Kidney epithelial cell (primary cell): ENCODE measurements around the gene ERC1. TPM values are rescaled to one million over a fixed set of nuclear protein-coding genes. Genes with fewer than 3 reads are reported as not detected.

Source experiments
- DNase-seq: peaks from one replicate; pipeline ENCODE4 v3.0.0-alpha.2; 2010; ENCODE audit warnings: low read depth
- H3K27me3 ChIP-seq: 2 replicates; pipeline ENCODE4 v1.6.0; 2011; ENCODE audit warnings: low read length; ENCODE audit not compliant: control insufficient read depth, insufficient read depth
- H3K36me3 ChIP-seq: 2 replicates; pipeline ENCODE4 v1.5.1; 2011; ENCODE audit warnings: low read length; ENCODE audit not compliant: control insufficient read depth, insufficient read depth
- H3K4me3 ChIP-seq: 2 replicates; pipeline ENCODE4 v1.5.1; 2011; ENCODE audit warnings: low read depth, mild to moderate bottlenecking, control low read depth, low read length
- CTCF ChIP-seq: IDR thresholded peaks from 2 replicates; pipeline ENCODE4 v1.5.1; 2011; ENCODE audit warnings: mild to moderate bottlenecking, moderate library complexity, low read length, control low read depth, inconsistent platforms; ENCODE audit not compliant: insufficient read depth, poor library complexity, severe bottlenecking
- total RNA-seq: library from RNA; depleted of rRNA; stranded (reverse); fragments of >200 nt; gene quantifications from 2 replicates; pipeline ENCODE4 v1.2.3, GENCODE V29; 2015

Gene ERC1
- total RNA-seq: 16.4 and 19.7 TPM in 2 replicates

- no peak for TF ChIP-seq CTCF
- no peak for DNase-seq
These were observed at the start of gene ERC1 for GRCh38 chr12:990661-991349. Gene ERC1 (plus strand): TSS chr12:991223. CDS start chr12:1027904, 36,681 bp downstream.

GRCh38 chr12:943051-943450 lies 48.0 kb upstream of the ERC1 start:
- H3K36me3 ChIP-seq: no peaks in the 10 kb centered on the region
- H3K4me3 ChIP-seq: no peak overlapping the region
- no peaks in the 10 kb centered on the region for H3K27me3 ChIP-seq
- no peak for DNase-seq
- no peak for TF ChIP-seq CTCF

More at GRCh38 chr12:990661-991349, at the start of gene ERC1:
- Histone ChIP-seq H3K27me3 (no peaks in the 10 kb centered on the region), H3K36me3 (no peaks in the 10 kb centered on the region), H3K4me3 (peak within 1 kb of the TSS; percentile 69)

GRCh38 chr12:944211-944610 lies 46.8 kb upstream of the ERC1 start:
- TF ChIP-seq CTCF: no peak
- no peaks in the 10 kb centered on the region for H3K36me3 ChIP-seq
- no peaks in the 10 kb centered on the region for H3K27me3 ChIP-seq
- no peak for DNase-seq
- H3K4me3 ChIP-seq: no peak overlapping the region

- H3K4me3 ChIP-seq: no peak overlapping the region
- DNase-seq: no peak
- TF ChIP-seq CTCF: no peak
- no peaks in the 10 kb centered on the region for H3K36me3 ChIP-seq
- no peaks in the 10 kb centered on the region for H3K27me3 ChIP-seq
These were observed 44.8 kb upstream of the ERC1 start for GRCh38 chr12:946212-946611.

GRCh38 chr12:946631-947030 lies 44.4 kb upstream of the ERC1 start:
- H3K4me3 ChIP-seq: no peak overlapping the region
- H3K36me3 ChIP-seq: no peaks in the 10 kb centered on the region
- TF ChIP-seq CTCF: no peak
- DNase-seq: no peak
- no peaks in the 10 kb centered on the region for H3K27me3 ChIP-seq

GRCh38 chr12:948238-948637 lies 42.8 kb upstream of the ERC1 start:
- no peaks in the 10 kb centered on the region for H3K36me3 ChIP-seq
- DNase-seq: no peak

More at GRCh38 chr12:948238-948637, 42.8 kb upstream of the ERC1 start:
- TF ChIP-seq CTCF: no peak
- Histone ChIP-seq H3K27me3 (no peaks in the 10 kb centered on the region), H3K4me3 (peak overlapping the region; percentile 92)
